C4-2B (cell line): Measurements from ENCODE around the gene NOMO2.
"Not testable (repeated sequence)": the region's sequence is repeated elsewhere in the genome, so short reads cannot be mapped to it uniquely, and the experiment has no call there.

Experiments used
- CTCF ChIP-seq: fragments of 450-650 bp; conservative IDR thresholded peaks from 2 replicates; pipeline ENCODE4 v1.5.1; 2017; ENCODE audit warnings: mild to moderate bottlenecking
- ZFX ChIP-seq: fragments of 450-650 bp; IDR thresholded peaks from 2 replicates; pipeline ENCODE4 v1.6.1; 2017

GRCh38 chr16:18597319-18597718, 35.4 kb upstream of the NOMO2 start:
- TF ChIP-seq CTCF, ZFX: not testable (repeated sequence)
